Cardiac fibroblast (primary cell): Measurements from ENCODE around the gene TRIM17.

Experiments
- DNase-seq, 2 donors: peaks; one replicate each; pipeline versions ENCODE4 v3.0.0 to v3.0.0-alpha.2; 2010; ENCODE audit warnings: low read depth in 2 of 2
- H3K4me3 ChIP-seq, 2 donors: replicated peaks in 1 of 2; 1 replicate in 1 of 2; 2 replicates in 1 of 2; pipeline ENCODE4 v1.5.1; 2011; ENCODE audit warnings: low read depth in 2 of 2, low read length in 2 of 2, mild to moderate bottlenecking in 2 of 2, moderate library complexity in 1 of 2
- CTCF ChIP-seq: IDR thresholded peaks from one replicate; pipeline ENCODE4 v1.5.1; 2011; ENCODE audit warnings: low read depth, mild to moderate bottlenecking, low read length, inconsistent platforms

The TRIM17 gene, protein sequence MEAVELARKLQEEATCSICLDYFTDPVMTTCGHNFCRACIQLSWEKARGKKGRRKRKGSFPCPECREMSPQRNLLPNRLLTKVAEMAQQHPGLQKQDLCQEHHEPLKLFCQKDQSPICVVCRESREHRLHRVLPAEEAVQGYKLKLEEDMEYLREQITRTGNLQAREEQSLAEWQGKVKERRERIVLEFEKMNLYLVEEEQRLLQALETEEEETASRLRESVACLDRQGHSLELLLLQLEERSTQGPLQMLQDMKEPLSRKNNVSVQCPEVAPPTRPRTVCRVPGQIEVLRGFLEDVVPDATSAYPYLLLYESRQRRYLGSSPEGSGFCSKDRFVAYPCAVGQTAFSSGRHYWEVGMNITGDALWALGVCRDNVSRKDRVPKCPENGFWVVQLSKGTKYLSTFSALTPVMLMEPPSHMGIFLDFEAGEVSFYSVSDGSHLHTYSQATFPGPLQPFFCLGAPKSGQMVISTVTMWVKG

DNA sequence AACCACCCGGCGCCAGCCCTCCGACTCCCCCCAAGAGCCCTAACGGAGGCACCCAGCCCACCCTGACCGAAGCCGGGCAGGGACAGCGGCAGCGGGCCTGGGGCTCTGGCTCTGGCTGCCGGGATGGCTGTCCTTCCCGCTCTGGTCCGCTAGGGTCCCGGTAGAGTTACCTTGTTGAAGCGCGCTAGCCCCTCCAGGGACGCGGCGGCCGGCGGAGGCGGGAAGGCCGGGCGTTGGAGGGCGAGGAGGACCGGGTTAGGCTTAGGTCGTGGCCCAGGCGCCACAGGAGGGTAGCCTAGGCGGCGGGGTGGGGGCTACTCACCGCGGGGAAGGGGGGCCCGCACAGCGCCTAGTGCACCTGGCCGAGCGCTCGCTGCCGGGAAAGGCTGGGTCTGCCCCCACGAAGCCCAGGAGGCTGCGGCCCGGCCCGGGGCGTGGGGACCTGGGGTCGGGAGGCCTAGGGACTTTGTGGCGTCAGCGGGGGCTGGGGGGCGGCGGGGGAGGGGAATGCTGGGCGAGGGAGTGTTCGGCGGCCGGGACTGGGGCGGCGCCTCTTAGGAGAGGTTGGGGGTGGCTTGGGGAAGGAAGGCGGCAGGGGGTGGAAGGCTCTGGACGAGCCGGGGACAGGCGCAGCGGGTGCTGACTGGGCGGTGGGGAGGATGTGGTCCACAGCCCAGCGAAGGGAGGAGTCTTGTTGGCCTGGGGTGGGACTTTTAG lies at the start of gene TRIM17:
TSS of gene TRIM17 (minus strand) at position 645 of the 717 bp plus-strand sequence. CDS start 1,789 bp downstream, outside the sequence.
- peak in 1 of 2 donors; percentile 36 for DNase-seq
- peak within 1 kb of the TSS; percentile 14 to 44 for H3K4me3 ChIP-seq
- TF ChIP-seq CTCF = peak; percentile 44

DNA sequence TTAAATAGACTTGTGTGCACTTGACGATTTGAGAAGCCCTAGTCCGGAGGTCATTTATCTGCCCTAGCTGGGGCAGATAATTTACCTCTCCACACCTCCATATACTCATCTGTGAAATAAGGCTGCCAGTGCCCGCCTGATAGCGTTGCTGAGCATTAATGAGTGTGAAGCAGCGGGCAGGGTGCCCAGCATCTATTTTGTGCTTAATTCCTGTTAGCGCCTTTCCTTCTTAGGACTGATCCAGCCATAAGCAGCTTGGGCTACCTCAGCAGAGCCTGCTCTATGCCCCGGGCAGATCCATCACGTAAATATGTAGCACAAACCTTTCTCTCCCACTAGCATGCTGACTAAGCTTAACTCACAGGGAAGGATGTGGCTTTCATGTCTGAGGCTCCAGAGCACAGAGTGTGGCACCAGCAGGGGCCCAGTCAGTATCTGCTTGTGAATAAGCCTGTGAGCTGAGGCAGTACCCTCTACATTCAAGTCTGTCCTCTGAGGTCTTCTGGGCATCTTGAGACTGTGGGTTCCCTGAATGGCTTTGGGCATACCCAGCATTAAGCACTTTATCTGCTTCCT lies 49.0 kb upstream of the TRIM17 start:
- H3K4me3 ChIP-seq = no peak overlapping the region
- no peak for TF ChIP-seq CTCF
- no peak for DNase-seq

- no peak for TF ChIP-seq CTCF
- DNase-seq = no peak
- H3K4me3 ChIP-seq = no peak overlapping the region
Measured at GRCh38 chr1:228465141-228465540, 48.5 kb upstream of the TRIM17 start.

DNA sequence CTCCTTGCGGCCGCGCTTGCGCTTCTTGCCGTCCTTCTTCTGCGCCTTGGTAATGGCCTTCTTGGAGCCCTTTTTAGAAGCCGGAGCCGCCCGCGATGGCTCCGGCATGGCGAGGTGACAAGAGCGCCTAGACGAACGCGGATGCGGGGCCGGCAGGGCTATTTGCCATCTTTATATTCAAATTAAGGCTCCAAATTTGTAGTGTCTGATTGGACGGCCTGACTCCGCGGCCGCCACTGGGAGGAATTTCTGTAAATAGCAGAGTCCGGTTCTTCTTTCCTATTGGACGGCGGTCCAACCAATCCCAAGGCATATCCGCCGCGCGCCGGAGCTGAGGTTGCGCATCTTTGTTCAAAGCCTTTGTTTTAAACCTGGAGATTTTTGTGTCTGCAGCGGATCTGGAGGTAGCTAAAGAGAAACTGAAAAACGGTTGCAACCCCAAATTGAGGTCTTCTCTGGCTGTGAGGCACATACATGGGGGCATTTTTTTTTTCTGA lies 47.9 kb upstream of the TRIM17 start:
- TF ChIP-seq CTCF = no peak
- peak; percentile 80 to 85 for DNase-seq
- H3K4me3 ChIP-seq = peak overlapping the region; percentile 24 to 26

DNA sequence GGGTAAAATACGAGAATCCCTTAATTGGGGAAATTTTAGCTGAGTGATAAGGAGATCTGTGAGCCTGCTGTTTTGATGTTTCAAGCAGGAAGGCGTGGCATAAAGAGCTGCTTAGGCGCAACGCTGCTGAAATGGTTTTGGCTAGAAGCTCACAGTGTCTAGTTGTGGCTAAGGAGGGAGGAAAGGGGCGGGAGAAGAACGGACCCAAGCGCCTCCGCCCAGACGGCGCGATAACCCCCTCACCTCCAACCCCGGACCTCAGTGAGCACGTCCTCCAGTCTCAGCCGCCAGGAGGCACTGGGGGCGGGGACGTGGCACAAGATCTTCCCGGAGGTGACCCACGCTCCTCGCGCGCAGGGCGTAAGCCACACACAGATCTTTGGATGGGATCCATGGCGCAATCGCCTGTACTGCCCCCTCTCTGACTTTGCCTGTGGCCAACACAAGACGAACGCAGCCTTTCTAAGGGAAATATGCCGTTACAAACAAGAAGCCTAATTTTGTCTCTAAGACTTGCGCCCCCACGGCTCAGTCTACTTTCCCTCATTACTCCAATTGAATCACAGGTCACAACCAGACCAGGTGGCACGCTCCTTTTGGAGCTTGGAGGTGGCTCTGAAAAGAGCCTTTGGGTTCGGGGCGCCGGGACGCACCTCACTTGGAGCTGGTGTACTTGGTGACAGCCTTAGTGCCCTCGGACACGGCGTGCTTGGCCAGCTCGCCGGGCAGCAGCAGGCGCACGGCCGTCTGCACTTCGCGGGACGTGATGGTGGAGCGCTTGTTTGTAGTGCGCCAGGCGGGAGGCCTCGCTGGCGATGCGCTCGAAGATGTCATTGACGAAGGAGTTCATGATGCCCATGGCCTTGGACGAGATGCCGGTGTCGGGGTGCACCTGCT lies 47.1 kb upstream of the TRIM17 start:
- peak; percentile 20 to 46 for DNase-seq
- peak overlapping the region in 1 of 2 donors; percentile 26 for H3K4me3 ChIP-seq
- TF ChIP-seq CTCF = peak; percentile 1
